SK-N-SH (cell line): ENCODE results near the gene DPPA5.

Experiments used
- EP300 ChIP-seq, 2 experiments: IDR thresholded peaks; 2 replicates each; pipeline versions ENCODE4 v1.4.0 to v1.6.1; 2012; ENCODE audit warnings: borderline replicate concordance in 1 of 2, low read depth in 1 of 2, low read length in 1 of 2
- TF ChIP-seq, protein P1 (sequence below): IDR thresholded peaks from 2 replicates; pipeline ENCODE4 v1.4.0; 2012; ENCODE audit warnings: low read depth, borderline replicate concordance

DNA sequence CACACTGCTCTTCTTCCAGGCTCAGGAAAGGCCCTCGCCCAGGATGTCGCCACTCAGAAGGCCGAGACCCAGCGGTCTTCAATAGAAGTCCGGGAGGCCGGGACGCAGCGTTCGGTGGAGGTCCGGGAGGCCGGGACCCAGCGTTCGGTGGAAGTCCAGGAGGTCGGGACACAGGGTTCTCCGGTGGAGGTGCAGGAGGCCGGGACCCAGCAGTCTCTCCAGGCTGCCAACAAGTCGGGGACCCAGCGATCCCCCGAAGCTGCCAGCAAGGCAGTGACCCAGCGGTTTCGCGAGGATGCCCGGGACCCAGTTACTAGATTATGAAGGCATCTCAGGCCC is 9.4 kb upstream of the DPPA5 start:
- TF ChIP-seq, protein P1, sequence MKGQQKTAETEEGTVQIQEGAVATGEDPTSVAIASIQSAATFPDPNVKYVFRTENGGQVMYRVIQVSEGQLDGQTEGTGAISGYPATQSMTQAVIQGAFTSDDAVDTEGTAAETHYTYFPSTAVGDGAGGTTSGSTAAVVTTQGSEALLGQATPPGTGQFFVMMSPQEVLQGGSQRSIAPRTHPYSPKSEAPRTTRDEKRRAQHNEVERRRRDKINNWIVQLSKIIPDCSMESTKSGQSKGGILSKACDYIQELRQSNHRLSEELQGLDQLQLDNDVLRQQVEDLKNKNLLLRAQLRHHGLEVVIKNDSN = no peak
- TF ChIP-seq EP300 (IDR thresholded peaks at IDR 0.05; ENCODE audit: borderline replicate concordance in 1 of 2, low read depth in 1 of 2, low read length in 1 of 2) = no peak
